Effector memory CD4-positive, alpha-beta T cell (primary cell): ENCODE results near the gene FOS.
A peak's percentile ranks its signal among the peaks of the same experiment; 100 is the strongest.

ENCODE experiments used
- DNase-seq, 3 donors: peaks; one replicate each; pipeline ENCODE4 v3.0.0-alpha.2; 2020
- H3K27ac ChIP-seq: 2 replicates; pipeline ENCODE4 v1.7.0; 2013; ENCODE audit warnings: mild to moderate bottlenecking, low read length, moderate library complexity; ENCODE audit not compliant: insufficient read depth, poor library complexity, severe bottlenecking
- H3K27me3 ChIP-seq: replicated peaks from 2 replicates; pipeline ENCODE4 v1.7.0; 2013; ENCODE audit warnings: mild to moderate bottlenecking, low read length; ENCODE audit not compliant: insufficient read depth, control insufficient read depth, poor library complexity, severe bottlenecking
- H3K36me3 ChIP-seq: 2 replicates; pipeline ENCODE4 v1.7.0; 2013; ENCODE audit warnings: mild to moderate bottlenecking, low read length, moderate library complexity; ENCODE audit not compliant: control insufficient read depth, insufficient read depth
- H3K4me1 ChIP-seq: 2 replicates; pipeline ENCODE4 v1.7.0; 2013; ENCODE audit warnings: low read length, mild to moderate bottlenecking; ENCODE audit not compliant: control insufficient read depth, insufficient read depth, poor library complexity, severe bottlenecking
- H3K4me3 ChIP-seq: 2 replicates; pipeline ENCODE4 v1.7.0; 2013; ENCODE audit warnings: low read length, low read depth, mild to moderate bottlenecking; ENCODE audit not compliant: insufficient read depth, poor library complexity, severe bottlenecking
- H3K9me3 ChIP-seq: 2 replicates; pipeline ENCODE4 v1.7.0; 2013; ENCODE audit warnings: mild to moderate bottlenecking, low read length, moderate library complexity; ENCODE audit not compliant: control insufficient read depth

FOS gene

GRCh38 chr14:75249958-75250336 lies 28.7 kb upstream of the FOS start:
- H3K27ac ChIP-seq = peak overlapping the region; percentile 84
- no peaks in the 10 kb centered on the region for H3K27me3 ChIP-seq
- DNase-seq = no peak
- H3K9me3 ChIP-seq = no peaks in the 10 kb centered on the region
- H3K4me3 ChIP-seq = no peak overlapping the region
- H3K4me1 ChIP-seq = peaks cover 51% of the 10 kb centered on the region
- H3K36me3 ChIP-seq = no peaks in the 10 kb centered on the region

DNA sequence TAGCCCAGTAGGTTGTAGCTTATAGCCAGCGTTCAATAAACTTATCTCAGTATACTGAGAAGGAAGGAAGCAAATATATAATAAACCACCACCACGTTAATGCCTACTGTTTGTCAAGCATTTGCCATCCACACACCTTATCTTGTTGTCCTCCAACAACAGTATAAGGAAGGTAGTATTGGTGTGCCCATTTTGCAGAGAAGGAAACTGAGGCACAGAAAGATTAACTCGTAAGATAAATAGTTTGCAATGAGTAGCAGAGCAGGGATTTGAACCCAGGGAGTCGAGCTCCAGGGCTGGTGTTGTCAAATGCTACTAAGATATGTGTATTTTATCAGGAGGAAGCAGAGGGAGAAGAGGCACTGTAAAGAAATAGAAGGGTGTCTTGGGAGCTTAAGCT lies 27.8 kb upstream of the FOS start:
- no peak for DNase-seq
- no peak overlapping the region for H3K4me3 ChIP-seq
- H3K36me3 ChIP-seq = no peaks in the 10 kb centered on the region
- no peaks in the 10 kb centered on the region for H3K9me3 ChIP-seq
- peaks cover 50% of the 10 kb centered on the region for H3K4me1 ChIP-seq
- H3K27me3 ChIP-seq = no peaks in the 10 kb centered on the region
- H3K27ac ChIP-seq = peak overlapping the region; percentile 84

GRCh38 chr14:75252254-75252837 lies 26.3 kb upstream of the FOS start:
- Histone ChIP-seq H3K27ac (no peak overlapping the region), H3K9me3 (no peaks in the 10 kb centered on the region), H3K27me3 (no peaks in the 10 kb centered on the region), H3K36me3 (no peaks in the 10 kb centered on the region), H3K4me1 (peaks cover 35% of the 10 kb centered on the region), H3K4me3 (no peak overlapping the region)
- no peak for DNase-seq

GRCh38 chr14:75254381-75254822 lies 24.2 kb upstream of the FOS start:
- Histone ChIP-seq H3K4me1 (peaks cover 27% of the 10 kb centered on the region), H3K27me3 (no peaks in the 10 kb centered on the region), H3K27ac (no peak overlapping the region), H3K36me3 (no peaks in the 10 kb centered on the region), H3K9me3 (no peaks in the 10 kb centered on the region), H3K4me3 (no peak overlapping the region)
- DNase-seq = no peak

DNA sequence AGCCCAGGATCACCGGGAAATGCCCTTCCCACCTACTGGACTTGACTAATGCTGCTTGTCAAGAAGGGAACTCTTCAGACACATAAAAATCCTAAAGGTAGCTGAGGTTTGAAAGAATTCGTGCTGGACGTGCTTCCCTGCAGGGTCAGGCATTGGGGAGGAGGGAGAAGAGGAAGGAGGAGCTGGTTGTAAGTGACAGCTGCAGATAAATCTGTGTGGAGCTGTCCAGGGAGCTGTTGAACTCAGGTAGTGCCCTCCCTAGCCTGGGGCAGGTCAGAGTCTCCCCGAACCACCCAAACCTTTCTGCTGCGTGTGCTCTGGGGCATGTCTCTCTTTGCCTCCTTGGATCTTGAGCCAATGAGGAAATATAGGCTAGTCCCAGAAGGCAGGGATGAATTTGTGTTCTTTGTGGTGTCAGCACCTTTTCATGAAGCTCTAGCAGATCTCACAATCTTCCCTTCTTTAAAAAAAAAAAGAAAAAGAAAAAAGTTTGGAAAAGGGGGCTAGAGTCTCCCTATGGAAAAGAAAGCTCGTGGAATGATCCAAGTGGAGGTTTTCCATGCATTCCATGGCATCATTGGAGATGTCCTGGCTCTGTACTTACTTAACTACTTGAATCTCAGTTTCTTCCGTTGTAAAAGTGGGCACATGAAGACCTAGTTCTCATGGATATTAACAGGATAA lies 23.6 kb upstream of the FOS start:
- Histone ChIP-seq H3K27ac (no peak overlapping the region), H3K27me3 (no peaks in the 10 kb centered on the region), H3K4me1 (peaks cover 30% of the 10 kb centered on the region), H3K36me3 (no peaks in the 10 kb centered on the region), H3K4me3 (no peak overlapping the region), H3K9me3 (no peaks in the 10 kb centered on the region)
- DNase-seq = no peak

GRCh38 chr14:75258079-75258802 lies 20.4 kb upstream of the FOS start:
- Histone ChIP-seq H3K4me3 (peak overlapping the region; percentile 18), H3K4me1 (peaks cover 17% of the 10 kb centered on the region), H3K27me3 (no peaks in the 10 kb centered on the region), H3K27ac (peak overlapping the region; percentile 89), H3K36me3 (no peaks in the 10 kb centered on the region), H3K9me3 (no peaks in the 10 kb centered on the region)
- DNase-seq = no peak

DNA sequence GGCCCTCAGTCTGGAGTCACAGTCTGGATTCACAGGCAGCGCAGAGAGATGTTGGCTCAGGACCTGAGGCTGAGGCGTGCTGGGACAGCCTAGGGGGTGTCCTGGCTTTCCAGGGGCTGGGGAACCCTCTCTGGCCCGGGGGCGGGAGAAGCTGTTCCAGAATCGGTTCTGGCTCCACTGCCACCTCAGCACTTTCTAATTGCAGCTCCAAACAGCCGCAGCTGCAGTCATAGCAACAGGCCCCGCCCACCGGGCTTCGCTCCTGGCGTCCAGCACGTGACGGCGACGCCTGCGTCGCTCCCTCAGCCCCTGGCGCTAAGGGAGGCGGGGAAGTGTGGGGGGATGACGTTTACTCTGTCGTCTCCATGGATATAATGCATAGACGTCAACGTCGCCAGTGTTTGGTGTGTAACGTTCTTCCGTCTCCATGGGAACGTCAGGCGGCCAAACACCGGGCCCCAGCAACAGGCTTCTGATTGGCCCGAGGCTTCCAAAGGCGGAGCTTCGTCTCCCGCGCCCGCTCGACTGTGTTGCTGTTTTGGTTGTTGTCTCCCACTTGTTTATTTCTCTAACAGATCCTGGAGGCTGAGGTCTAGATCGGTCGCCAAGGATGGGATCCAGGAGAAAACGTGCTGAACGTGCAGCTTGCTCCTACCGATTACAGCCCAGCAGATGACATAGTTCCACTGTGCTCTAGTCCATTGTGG lies 19.7 kb upstream of the FOS start:
- Histone ChIP-seq H3K9me3 (no peaks in the 10 kb centered on the region), H3K27me3 (no peaks in the 10 kb centered on the region), H3K36me3 (no peaks in the 10 kb centered on the region), H3K4me3 (peak overlapping the region; percentile 49), H3K27ac (peak overlapping the region; percentile 99), H3K4me1 (peaks cover 17% of the 10 kb centered on the region)
- DNase-seq = peak; percentile 99 to 100 (median 100)

GRCh38 chr14:75259510-75259855 lies 19.1 kb upstream of the FOS start:
- H3K27ac ChIP-seq = peak overlapping the region; percentile 99
- peaks cover 17% of the 10 kb centered on the region for H3K4me1 ChIP-seq
- H3K36me3 ChIP-seq = no peaks in the 10 kb centered on the region
- no peaks in the 10 kb centered on the region for H3K27me3 ChIP-seq
- no peak for DNase-seq
- H3K9me3 ChIP-seq = no peaks in the 10 kb centered on the region
- peak overlapping the region; percentile 49 for H3K4me3 ChIP-seq

DNA sequence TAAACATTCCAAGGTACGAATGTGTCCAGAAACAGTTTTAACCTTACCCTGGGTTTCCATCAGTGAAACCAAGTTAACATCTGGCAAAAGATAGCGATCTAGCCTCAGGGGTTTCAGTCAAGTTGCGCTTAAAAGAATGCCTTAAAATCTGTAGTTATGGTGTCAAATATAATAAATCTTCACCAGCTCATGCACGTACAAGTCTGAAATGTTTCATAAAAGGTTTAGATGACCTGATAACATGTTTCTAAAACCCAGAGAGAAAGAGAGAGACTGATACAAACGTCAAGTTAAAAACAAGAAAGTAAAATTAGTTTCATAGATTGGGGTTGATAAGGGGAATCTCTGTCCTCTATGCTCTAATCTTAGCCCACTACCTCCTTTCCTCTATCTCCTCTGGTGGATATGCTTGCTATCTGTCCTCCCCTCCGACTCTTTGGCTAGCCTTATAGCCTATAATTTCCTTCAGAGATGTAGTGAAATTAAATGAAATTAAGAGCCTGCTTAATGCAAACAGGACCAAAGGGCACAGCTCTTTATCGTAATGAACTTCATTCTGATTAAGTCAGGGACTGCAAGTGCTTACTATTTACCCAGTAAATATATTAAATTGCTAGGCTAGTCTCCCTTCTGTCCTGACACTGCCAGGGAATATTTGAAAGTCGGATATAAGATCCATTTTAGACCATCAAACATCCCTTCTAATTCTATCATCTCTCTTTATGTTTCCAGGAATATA lies 18.4 kb upstream of the FOS start:
- H3K4me3 ChIP-seq = no peak overlapping the region
- H3K9me3 ChIP-seq = no peaks in the 10 kb centered on the region
- DNase-seq = no peak
- no peaks in the 10 kb centered on the region for H3K36me3 ChIP-seq
- H3K27me3 ChIP-seq = no peaks in the 10 kb centered on the region
- peak overlapping the region; percentile 99 for H3K27ac ChIP-seq
- peaks cover 17% of the 10 kb centered on the region for H3K4me1 ChIP-seq
